ENCODE results near the gene ROBO1.

DNA sequence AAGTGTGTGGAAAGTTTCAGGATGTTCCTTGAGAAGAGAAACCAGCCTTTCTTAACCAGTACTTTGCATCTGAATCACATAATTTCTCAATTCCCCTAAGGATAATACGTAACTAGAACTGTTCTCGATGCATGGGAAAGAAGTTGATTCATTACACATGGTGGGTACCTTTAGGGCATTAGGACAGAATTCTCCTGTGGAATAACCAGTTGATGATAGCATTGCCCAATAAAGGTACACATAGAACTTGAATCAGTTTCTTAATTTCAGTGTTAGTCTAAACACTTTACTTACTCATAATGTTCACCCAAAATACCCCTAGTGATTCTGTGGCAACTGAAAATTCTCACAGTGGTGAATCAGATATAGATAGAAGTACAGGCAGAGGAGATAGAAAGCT is 1030.9 kb downstream of the ROBO1 start:
- TF ChIP-seq POLR2A (IDR thresholded peaks at IDR 0.05; ENCODE audit: low read length) = no peak
- no peak for TF ChIP-seq GATA1 (IDR thresholded peaks at IDR 0.05; ENCODE audit: low read depth, low read length)
